DMS114 treated with DMSO at 0.1 percent for 48 hours (cell line): ENCODE measurements around the gene AMELX.

ENCODE experiments used
- DNase-seq: peaks from one replicate; lab custom pipeline; 2025; ENCODE audit not compliant: unreplicated experiment; lab: John Stamatoyannopoulos, UW

AMELX gene

GRCh38 chrX:11293113-11293512 lies at the start of gene AMELX:
TSS of gene AMELX (plus strand) at chrX:11293413. CDS start at chrX:11294789, 1,376 bp downstream.
- no peak for DNase-seq

DNA sequence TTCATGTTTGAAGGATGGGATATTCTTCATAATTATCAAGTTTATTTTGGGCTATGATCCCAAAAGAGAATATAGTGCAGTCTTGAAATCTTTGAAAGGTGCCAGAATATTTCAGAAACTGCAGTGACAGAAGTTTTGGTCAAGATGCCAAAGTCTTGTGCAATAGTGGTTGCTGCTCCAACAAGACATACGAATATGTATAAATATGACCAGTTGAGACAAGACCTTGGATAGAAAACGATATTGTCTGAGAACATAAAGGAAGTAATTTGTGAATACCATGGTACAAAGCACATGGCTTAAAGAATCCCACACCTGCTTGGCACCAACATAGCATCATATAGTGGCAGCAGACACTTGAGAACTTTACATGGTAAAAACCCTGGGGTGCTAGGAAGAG lies 48.6 kb upstream of the AMELX start:
- DNase-seq = no peak

DNA sequence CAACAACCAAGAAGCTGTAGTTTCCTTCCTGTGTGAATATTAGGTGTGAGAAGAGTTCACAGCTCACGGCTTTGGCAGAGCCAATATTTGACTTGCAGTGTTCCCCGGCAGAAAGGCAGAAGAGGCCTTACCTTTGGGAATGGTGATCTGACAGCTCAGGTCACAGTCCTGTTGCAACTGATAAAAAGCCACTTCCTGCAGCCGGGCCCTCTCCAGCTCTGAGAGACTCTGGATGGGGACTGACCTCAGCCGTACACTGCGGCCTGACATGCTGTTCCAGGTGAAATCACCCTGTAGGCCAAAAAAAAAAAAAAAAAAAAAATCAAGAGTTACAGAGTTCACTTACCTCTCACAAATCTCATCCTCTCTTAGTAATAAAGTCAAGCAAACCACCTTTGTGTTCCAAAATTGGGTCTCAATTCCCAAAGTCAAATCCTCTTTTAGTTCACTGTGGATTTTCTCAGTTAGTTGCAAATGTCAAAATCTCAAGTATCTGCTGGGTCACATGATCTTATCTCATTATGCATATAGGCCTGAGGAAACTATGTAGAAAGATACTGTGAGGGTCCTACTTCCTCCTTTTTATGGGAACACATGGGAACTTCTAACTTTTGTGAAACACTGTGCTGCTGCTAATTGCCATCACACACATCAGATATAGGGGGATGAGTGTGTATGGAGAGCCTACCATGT lies 38.6 kb upstream of the AMELX start:
- DNase-seq = no peak

- no peak for DNase-seq
Observed at GRCh38 chrX:11257290-11257689, 35.9 kb upstream of the AMELX start.

DNA sequence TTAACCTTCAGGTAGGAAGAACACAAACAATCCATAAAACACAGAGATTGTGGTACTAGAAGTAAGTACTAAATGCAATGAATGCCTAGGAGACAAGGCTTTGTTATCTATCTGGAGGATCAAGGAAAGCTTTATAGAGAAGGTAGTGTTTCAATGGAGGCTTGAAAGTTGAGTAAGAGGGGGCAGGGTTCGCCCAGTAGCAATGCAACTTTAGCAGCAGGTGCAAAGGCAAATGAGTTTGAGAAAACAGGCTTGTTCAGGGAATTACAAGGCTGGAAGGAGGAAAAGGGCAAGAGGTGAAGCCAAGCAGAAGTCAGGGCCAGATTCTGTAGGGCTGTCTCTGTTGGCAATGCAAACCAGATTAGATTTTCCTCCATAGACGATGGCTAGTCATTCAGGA lies 35.5 kb upstream of the AMELX start:
- no peak for DNase-seq

GRCh38 chrX:11259437-11259836 lies 33.8 kb upstream of the AMELX start:
- no peak for DNase-seq

DNA sequence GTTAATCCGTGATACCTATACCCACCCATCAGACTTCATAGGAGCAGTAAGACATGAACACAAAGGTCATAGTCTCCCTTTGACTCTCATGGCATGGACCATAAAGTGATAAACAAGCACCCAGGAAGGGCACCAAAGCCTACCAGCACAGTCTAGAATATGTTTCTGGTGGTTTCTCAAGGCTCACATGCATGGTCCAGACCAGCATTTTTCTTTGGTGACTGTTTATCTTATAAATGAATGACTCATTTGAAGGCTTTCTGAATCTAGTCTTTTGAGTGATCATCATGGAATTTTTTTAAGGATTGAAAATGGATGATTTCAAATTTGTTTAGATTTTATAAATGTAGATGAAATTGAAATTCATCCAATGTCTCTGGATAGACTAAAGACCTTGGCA lies 32.0 kb upstream of the AMELX start:
- DNase-seq = no peak

DNA sequence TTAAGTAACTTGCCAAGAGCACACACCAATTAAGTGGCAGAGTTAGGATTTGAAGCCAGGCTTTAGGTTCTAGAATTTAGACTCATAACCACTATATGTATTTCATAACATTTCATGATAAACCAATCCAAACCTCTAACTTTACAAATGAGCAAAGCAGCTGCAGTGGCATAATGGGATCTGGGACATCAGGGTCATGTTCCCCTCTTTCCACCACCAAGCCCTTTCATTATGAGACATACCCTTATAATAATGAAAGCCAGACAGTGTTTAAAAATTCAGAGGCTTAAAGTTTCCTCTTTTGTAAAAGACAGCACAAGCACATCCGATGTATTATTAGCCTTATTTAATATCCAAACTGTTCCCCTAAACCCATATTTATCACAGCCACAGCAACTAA lies 28.3 kb upstream of the AMELX start:
- no peak for DNase-seq

DNA sequence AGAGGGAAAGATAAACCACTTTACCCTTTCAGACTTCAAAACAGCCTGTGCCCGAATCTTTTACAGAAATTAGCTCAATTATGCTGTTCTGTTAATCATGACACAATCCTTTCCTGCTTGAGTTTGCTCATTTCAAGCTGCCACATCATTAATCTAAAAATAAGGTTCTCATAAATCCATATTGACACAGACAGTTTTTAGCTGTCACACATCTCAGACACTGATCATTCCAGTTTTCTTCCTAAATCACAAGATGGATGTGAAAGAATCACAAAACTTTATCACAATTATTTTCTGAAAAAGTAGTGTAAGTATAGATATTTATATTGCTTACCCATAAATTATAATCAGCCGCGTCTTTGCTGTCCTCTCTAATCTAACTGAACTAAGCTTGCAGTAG lies 27.9 kb upstream of the AMELX start:
- no peak for DNase-seq

DNA sequence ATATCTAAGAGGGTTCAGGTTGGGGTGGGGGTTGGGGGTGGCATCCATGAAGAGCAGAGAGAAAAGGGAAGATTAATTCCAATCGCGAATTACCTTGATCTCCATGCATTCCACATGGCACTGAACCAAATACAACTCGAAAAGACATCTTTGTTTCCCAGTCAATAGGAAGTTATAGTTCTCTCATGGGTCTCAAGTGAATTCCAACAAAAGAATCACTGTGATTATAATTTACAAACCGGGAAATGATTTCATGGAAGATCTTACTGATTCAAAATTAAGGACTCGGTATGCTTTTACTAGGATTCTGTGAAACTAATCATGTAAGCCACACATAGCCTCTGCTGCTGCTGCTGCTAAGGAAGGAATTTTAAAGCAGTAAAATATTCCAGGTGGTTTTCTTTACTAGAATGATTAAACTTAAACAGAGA lies 26.6 kb upstream of the AMELX start:
- no peak for DNase-seq

- no peak for DNase-seq
Observed at GRCh38 chrX:11267425-11267824, 25.8 kb upstream of the AMELX start.

GRCh38 chrX:11269006-11269405 lies 24.2 kb upstream of the AMELX start:
- no peak for DNase-seq

GRCh38 chrX:11269996-11270395 lies 23.2 kb upstream of the AMELX start:
- no peak for DNase-seq

DNA sequence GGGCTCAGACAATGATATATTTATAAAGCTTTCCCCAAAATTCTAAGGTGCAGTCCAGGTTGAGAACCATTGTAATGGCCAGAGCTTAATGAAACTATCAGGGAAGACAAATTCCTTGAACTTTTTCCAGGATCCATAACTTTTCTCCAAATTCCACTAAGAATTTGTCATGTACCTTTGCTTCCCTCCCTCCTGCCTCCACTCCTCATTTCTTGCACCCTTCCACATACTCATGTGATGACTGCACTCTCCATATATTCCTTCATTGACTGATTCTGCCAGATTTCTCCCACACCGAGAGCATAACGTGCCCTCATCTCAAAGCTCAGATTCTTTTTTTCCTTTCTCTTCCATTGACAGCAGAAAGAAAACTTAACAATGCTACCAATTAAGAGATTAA lies 20.9 kb upstream of the AMELX start:
- DNase-seq = no peak

DNA sequence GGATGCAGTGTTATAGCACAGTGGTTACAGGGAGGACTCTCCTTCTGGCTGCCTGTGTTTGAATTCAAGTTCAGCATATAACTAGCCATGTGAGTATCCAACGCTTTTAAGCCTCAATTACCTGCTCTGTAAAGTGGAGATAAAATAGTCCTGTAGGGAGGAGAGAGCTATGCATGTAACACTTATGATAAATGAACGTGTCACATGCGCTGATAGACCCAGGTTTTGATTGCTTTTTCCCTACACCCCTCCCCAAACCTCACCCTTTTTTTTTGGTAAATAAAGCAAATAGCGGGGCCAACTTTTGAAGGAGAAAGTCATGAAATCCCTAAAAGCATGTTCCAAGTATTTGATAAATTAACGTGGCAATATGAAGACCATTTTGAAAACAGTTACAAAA lies 20.4 kb upstream of the AMELX start:
- DNase-seq = no peak

- DNase-seq = no peak
Observed at GRCh38 chrX:11273544-11273943, 19.7 kb upstream of the AMELX start.

- no peak for DNase-seq
Observed at GRCh38 chrX:11282043-11282442, 11.2 kb upstream of the AMELX start.

DNA sequence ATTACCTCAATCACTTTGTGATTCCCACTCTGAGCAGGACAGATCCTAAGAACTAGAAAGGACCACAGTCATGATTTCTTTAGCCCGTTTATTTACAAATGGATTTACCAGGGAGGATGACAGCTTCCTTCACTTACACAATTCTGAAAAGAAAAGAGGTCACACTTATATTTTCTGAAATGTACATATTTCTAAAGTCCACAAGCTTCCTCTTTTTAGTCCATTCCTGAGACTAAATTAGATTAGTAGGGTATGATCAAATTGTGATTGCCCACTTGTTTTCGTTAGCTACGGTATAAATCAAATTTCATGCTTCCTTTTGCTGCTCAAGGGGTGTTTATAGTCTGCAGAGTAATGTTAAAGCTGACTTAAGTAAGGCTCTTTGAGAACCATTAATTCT lies 7.6 kb upstream of the AMELX start:
- DNase-seq = no peak

DNA sequence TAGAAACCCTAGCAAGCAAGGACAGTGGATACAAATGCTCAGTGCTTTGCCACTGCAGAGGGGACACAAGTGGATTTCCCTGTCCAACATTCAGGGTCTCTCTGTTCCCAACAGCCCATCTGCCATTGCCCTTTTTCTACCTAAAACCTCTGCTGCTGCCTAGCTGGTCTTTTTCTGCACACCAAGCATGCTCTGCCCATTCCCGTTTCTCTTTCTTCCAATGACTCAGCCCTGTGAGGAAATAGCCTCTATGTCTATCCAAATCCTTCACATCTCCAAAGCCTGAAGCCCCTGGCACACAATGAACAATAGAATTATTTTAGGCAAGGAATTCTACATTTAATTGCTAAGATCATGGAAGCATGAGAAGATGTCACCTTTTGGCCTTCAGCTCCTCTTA lies 5.7 kb upstream of the AMELX start:
- DNase-seq = no peak

DNA sequence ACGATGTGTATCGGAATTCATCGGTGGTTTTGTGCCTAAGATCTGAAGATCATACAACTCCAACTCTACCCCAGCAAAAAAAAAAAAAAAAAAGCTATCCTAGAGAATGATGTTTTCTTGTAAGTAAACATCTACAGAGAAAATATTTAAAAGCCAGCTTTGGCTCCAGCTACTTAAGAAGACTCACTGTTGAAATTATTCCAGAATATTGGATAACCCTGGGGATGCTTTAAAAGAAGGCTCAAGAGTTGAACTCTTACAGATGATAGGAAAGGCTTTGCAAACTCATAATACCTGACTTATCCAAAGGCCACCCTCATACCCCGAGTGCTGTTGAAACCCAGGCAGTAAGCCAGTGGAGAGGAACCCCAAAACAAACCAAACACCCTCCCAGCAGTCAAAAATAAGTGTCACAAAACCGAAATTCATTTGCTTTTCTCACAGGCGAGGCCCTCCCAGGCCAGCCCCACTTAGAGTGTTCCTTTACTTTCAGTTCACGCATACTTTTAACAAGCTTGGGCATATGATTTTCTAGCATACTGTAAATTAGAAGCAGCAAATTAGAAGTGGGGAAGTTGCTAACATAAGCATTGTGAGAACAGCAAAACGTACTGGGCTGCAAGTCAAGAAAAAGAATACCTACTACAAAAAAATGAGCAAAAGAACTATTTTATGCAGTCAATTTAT lies 2.7 kb upstream of the AMELX start:
- no peak for DNase-seq

DNA sequence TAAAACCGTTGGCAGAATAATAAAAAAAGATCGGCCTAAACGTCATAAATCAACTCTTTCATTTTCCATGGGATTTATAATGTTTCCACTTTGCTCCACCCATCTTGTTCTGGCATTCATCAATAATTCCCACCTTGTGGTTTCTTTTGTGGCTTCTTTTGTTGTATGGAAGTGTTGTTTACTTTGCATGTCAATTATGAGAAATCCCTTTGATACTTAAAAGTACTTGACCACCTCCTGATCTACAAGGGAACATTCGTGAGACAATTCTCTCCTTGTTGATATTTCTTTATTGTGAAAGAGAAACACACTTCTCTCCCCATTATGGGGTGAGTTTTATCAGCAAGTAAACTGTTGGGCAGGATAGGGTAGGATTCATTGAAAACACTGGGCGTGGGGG lies 2.8 kb downstream of the AMELX start:
- no peak for DNase-seq

DNA sequence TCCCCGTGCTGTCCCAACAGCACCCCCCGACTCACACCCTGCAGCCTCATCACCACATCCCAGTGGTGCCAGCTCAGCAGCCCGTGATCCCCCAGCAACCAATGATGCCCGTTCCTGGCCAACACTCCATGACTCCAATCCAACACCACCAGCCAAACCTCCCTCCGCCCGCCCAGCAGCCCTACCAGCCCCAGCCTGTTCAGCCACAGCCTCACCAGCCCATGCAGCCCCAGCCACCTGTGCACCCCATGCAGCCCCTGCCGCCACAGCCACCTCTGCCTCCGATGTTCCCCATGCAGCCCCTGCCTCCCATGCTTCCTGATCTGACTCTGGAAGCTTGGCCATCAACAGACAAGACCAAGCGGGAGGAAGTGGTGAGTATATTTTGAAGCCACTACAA lies 5.4 kb downstream of the AMELX start:
- no peak for DNase-seq

GRCh38 chrX:11304829-11305228 lies 11.6 kb downstream of the AMELX start:
- DNase-seq = no peak
